OCI-LY7 (cell line): ENCODE data around the gene RINL. TPM values are rescaled to one million over a fixed set of nuclear protein-coding genes. Genes with fewer than 3 reads are reported as not detected.

Experiments
- BruUV-seq: library from RNA; stranded (reverse); fragments of 400-500 nt; replicated peaks from 2 replicates; lab custom pipeline; 2021; lab: Mats Ljungman, UMichigan
- CTCF ChIA-PET: fragments of 300-600 bp; sonication (Branson Sonifier 250); formaldehyde crosslinking; loops from one replicate; lab custom pipeline; 2022; ENCODE audit warnings: antibody characterized with exemption; ENCODE audit not compliant: unreplicated experiment; lab: Charles Lee
- POLR2A ChIA-PET: fragments of 300-600 bp; sonication (Branson Sonifier 250); formaldehyde crosslinking; loops from one replicate; lab custom pipeline; 2022; ENCODE audit warnings: antibody characterized with exemption; lab: Charles Lee
- DNase-seq: peaks from one replicate; pipeline ENCODE4 v3.0.0-alpha.2; 2015; ENCODE audit warnings: low spot score
- H2AFZ ChIP-seq: fragments of 200-600 bp; sonication (generic), shearing (Covaris generic); 2 replicates; pipeline ENCODE4 v1.6.1; 2014; ENCODE audit warnings: mild to moderate bottlenecking, antibody characterized with exemption, low read length, moderate library complexity
- H3K27ac ChIP-seq: fragments of 200-600 bp; sonication (generic); 2 replicates; pipeline ENCODE4 v1.5.1; 2014; ENCODE audit warnings: mixed run types, low read depth, mild to moderate bottlenecking, moderate library complexity, low read length, inconsistent platforms; ENCODE audit not compliant: poor library complexity, severe bottlenecking
- H3K36me3 ChIP-seq: fragments of 200-600 bp; sonication (generic); 2 replicates; pipeline ENCODE4 v1.6.1; 2014; ENCODE audit warnings: mild to moderate bottlenecking, antibody characterized with exemption, low read length, moderate library complexity, mixed read lengths; ENCODE audit not compliant: insufficient read depth
- H3K4me1 ChIP-seq: fragments of 200-600 bp; sonication (generic); 2 replicates; pipeline ENCODE4 v1.5.1; 2014; ENCODE audit warnings: mild to moderate bottlenecking, low read length; ENCODE audit not compliant: insufficient read depth, poor library complexity, severe bottlenecking
- H3K4me2 ChIP-seq: fragments of 200-600 bp; sonication (generic); 2 replicates; pipeline ENCODE4 v1.6.1; 2014; ENCODE audit warnings: mild to moderate bottlenecking, low read length
- H3K4me3 ChIP-seq: fragments of 200-600 bp; sonication (generic); 2 replicates; pipeline ENCODE4 v1.5.1; 2014; ENCODE audit warnings: mild to moderate bottlenecking, low read depth, low read length; ENCODE audit not compliant: poor library complexity, severe bottlenecking
- H3K79me2 ChIP-seq: fragments of 200-600 bp; sonication (generic); 2 replicates; pipeline ENCODE4 v1.6.1; 2016; ENCODE audit warnings: low read depth, mild to moderate bottlenecking, low read length, moderate library complexity, mixed read lengths; ENCODE audit not compliant: insufficient read depth
- H3K9me2 ChIP-seq: fragments of 200-600 bp; sonication (generic); 2 replicates; pipeline ENCODE4 v1.6.1; 2016; ENCODE audit warnings: mild to moderate bottlenecking, low read length, mixed read lengths; ENCODE audit not compliant: insufficient read depth
- H3K9me3 ChIP-seq: fragments of 200-600 bp; sonication (generic); 2 replicates; pipeline ENCODE4 v1.6.1; 2014; ENCODE audit warnings: mild to moderate bottlenecking, mixed run types, low read length, mixed read lengths
- H4K20me1 ChIP-seq: fragments of 200-600 bp; sonication (generic); 2 replicates; pipeline ENCODE4 v1.6.1; 2014; ENCODE audit warnings: mild to moderate bottlenecking, antibody characterized with exemption, low read length, moderate library complexity, mixed read lengths; ENCODE audit not compliant: insufficient read depth
- CTCF ChIP-seq: fragments of 200-600 bp; sonication (generic); conservative IDR thresholded peaks from 2 replicates; pipeline ENCODE4 v1.5.1; 2014; ENCODE audit warnings: mild to moderate bottlenecking, antibody characterized with exemption, low read length, moderate library complexity, mixed read lengths
- EZH2phosphoT487 ChIP-seq: fragments of 200-600 bp; sonication (generic); IDR thresholded peaks from 2 replicates; pipeline ENCODE4 v1.6.1; 2018; ENCODE audit warnings: low read depth, borderline replicate concordance, mild to moderate bottlenecking, mixed run types, antibody characterized with exemption, low read length, moderate library complexity, mixed read lengths
- intact Hi-C: fragments of 100-400 bp; cut with micrococcal nuclease; formaldehyde crosslinking; loops from one replicate; pipeline ENCODE4 v1.10.0; 2022; ENCODE audit not compliant: unreplicated experiment
- total RNA-seq, 2 experiments: library from RNA; depleted of rRNA in 1 of 2; stranded (reverse); fragments of >200 nt in 1 of 2; shearing (Covaris generic) in 1 of 2; gene quantifications; 2 replicates each; pipeline ENCODE4 v1.2.3, GENCODE V29; 2014 to 2022

The RINL gene
- total RNA-seq, 2 experiments from 2014 or later: 26.3 to 42.1 TPM

- Histone ChIP-seq H3K9me2 (no peaks in the 10 kb centered on the region), H3K9me3 (no peaks in the 10 kb centered on the region), H3K79me2 (peaks cover 12% of the 10 kb centered on the region; the same call in 1 of the 2 replicates), H3K27ac (peak overlapping the region; percentile 64), H3K4me3 (peak overlapping the region; percentile 73), H2AFZ (peak overlapping the region; percentile 88), H3K4me1 (peaks cover 61% of the 10 kb centered on the region), H4K20me1 (no peaks in the 10 kb centered on the region), H3K36me3 (peaks cover 4% of the 10 kb centered on the region; the same call in 1 of the 2 replicates), H3K4me2 (peak overlapping the region; percentile 99)
- DNase-seq: peak; percentile 65
- intact Hi-C loops: loop anchor here (1.0 kb wide), 1 partner anchor 17 kb away; no protein-coding TSS in a partner anchor
- TF ChIP-seq EZH2phosphoT487: no peak
- TF ChIP-seq CTCF: no peak
- CTCF ChIA-PET: interaction anchor here (1.0 to 1.3 kb wide), 3 partner anchors 9 to 467 kb away, joined by 4 to 6 read pairs (median 5); partner anchors contain the start of gene RINL
- BruUV-seq: no TSS peak
- POLR2A ChIA-PET: interaction anchor here (0.6 to 1.6 kb wide), 4 partner anchors 12 to 593 kb away, joined by 3 to 7 read pairs (median 5); no protein-coding TSS in a partner anchor
Observed at GRCh38 chr19:38869160-38869835, 8.8 kb downstream of the RINL start.

GRCh38 chr19:38868551-38868950 lies 9.5 kb downstream of the RINL start:
- peak overlapping the region; percentile 64 for H3K27ac ChIP-seq
- POLR2A ChIA-PET: interaction anchor here (0.7 to 1.6 kb wide), 4 partner anchors 11 to 592 kb away, joined by 3 to 7 read pairs (median 4); no protein-coding TSS in a partner anchor
- peaks cover 4% of the 10 kb centered on the region; the same call in 1 of the 2 replicates for H3K36me3 ChIP-seq
- intact Hi-C loops: no loop called here
- no peak for DNase-seq
- no peaks in the 10 kb centered on the region for H4K20me1 ChIP-seq
- H3K4me2 ChIP-seq: peak overlapping the region; percentile 99
- peaks cover 12% of the 10 kb centered on the region; the same call in 1 of the 2 replicates for H3K79me2 ChIP-seq
- TF ChIP-seq CTCF (no peak), EZH2phosphoT487 (no peak)
- peak overlapping the region; percentile 73 for H3K4me3 ChIP-seq
- H3K4me1 ChIP-seq: peaks cover 68% of the 10 kb centered on the region
- H2AFZ ChIP-seq: peak overlapping the region; percentile 88
- no peaks in the 10 kb centered on the region for H3K9me2 ChIP-seq
- CTCF ChIA-PET: interaction anchor here (1.0 to 1.3 kb wide), 2 partner anchors 10 to 466 kb away, joined by 5 to 6 read pairs; partner anchors contain the start of gene RINL
- BruUV-seq: TSS peak; percentile 82
- H3K9me3 ChIP-seq: no peaks in the 10 kb centered on the region
